HCT116 (cell line): ENCODE data around the gene PIP4K2C.

Source experiments
- POLR2AphosphoS5 ChIP-seq: IDR thresholded peaks from 2 replicates; pipeline ENCODE4 v1.6.1; 2011; ENCODE audit warnings: mild to moderate bottlenecking, low read depth, low read length, moderate library complexity
- TF ChIP-seq, protein P1 (sequence below), 3 experiments: fragments of 200-600 bp in 1 of 3; sonication (generic) in 1 of 3; IDR thresholded peaks in 2 of 3; conservative IDR thresholded peaks in 1 of 3; 2 replicates each; pipeline ENCODE4 v1.5.1; 2012 to 2017; ENCODE audit warnings: low read depth in 2 of 3, low read length in 2 of 3, antibody characterized with exemption in 1 of 3, borderline replicate concordance in 1 of 3, control low read depth in 1 of 3, mild to moderate bottlenecking in 1 of 3, mixed read lengths in 1 of 3, mixed run types in 1 of 3, moderate library complexity in 1 of 3; ENCODE audit not compliant: insufficient read depth in 1 of 3

- no peak for TF ChIP-seq POLR2AphosphoS5
- TF ChIP-seq, protein P1, sequence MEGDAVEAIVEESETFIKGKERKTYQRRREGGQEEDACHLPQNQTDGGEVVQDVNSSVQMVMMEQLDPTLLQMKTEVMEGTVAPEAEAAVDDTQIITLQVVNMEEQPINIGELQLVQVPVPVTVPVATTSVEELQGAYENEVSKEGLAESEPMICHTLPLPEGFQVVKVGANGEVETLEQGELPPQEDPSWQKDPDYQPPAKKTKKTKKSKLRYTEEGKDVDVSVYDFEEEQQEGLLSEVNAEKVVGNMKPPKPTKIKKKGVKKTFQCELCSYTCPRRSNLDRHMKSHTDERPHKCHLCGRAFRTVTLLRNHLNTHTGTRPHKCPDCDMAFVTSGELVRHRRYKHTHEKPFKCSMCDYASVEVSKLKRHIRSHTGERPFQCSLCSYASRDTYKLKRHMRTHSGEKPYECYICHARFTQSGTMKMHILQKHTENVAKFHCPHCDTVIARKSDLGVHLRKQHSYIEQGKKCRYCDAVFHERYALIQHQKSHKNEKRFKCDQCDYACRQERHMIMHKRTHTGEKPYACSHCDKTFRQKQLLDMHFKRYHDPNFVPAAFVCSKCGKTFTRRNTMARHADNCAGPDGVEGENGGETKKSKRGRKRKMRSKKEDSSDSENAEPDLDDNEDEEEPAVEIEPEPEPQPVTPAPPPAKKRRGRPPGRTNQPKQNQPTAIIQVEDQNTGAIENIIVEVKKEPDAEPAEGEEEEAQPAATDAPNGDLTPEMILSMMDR (IDR thresholded peaks at IDR 0.05 in 2 of 3, conservative IDR thresholded peaks at IDR 0.05 in 1 of 3; ENCODE audit: borderline replicate concordance in 1 of 3, insufficient read depth in 1 of 3, low read depth in 2 of 3, low read length in 2 of 3): no peak
Measured at GRCh38 chr12:57607958-57608663, 17.1 kb downstream of the PIP4K2C start.
